ENCODE results near the gene IRF8.
"Not testable (repeated sequence)": the region's sequence is repeated elsewhere in the genome, so short reads cannot be mapped to it uniquely, and the experiment has no call there.

The IRF8 gene

DNA sequence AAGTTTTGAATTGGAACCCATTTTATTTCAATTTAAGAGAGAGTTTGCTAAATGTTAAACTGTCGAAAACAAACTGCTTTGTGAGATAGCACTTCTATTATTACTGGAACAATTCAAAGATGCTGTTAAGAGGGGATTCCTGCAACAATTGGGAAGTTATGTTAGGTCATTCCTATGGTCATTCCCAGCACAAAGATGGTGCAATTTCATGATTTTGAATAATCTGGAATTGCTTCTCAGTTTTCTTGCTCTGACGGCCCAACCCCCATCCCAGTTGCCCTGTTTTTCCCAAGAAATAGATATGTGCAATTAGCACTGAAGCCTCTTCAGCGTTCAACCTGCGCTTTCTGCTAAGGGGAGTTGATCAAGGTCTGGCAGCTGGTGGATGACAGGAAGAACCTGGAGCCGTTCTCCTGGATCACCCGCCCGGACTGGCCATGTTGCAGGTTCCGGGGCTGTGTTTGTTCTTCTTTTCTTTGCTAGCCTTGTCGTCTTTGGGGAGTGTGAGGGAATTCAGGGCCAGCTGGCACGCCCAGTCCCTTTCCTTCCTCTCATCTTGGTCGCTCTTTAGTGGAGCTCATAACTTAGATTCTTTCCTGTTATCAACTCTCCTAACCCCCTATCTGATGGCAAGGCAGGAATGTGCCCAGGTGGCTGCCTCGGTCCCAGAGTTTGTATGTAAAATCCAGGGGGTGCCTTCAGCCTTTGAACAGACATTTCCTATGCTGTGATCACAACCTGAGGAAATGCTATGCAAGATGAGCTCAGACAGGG, 29.0 kb upstream of the IRF8 start:
- no peak overlapping the region for H3K27ac ChIP-seq
- no peak for TF ChIP-seq ZFX (IDR thresholded peaks at IDR 0.05; ENCODE audit: borderline replicate concordance)
- TF ChIP-seq, protein P1, sequence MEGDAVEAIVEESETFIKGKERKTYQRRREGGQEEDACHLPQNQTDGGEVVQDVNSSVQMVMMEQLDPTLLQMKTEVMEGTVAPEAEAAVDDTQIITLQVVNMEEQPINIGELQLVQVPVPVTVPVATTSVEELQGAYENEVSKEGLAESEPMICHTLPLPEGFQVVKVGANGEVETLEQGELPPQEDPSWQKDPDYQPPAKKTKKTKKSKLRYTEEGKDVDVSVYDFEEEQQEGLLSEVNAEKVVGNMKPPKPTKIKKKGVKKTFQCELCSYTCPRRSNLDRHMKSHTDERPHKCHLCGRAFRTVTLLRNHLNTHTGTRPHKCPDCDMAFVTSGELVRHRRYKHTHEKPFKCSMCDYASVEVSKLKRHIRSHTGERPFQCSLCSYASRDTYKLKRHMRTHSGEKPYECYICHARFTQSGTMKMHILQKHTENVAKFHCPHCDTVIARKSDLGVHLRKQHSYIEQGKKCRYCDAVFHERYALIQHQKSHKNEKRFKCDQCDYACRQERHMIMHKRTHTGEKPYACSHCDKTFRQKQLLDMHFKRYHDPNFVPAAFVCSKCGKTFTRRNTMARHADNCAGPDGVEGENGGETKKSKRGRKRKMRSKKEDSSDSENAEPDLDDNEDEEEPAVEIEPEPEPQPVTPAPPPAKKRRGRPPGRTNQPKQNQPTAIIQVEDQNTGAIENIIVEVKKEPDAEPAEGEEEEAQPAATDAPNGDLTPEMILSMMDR (IDR thresholded peaks at IDR 0.05): no peak

DNA sequence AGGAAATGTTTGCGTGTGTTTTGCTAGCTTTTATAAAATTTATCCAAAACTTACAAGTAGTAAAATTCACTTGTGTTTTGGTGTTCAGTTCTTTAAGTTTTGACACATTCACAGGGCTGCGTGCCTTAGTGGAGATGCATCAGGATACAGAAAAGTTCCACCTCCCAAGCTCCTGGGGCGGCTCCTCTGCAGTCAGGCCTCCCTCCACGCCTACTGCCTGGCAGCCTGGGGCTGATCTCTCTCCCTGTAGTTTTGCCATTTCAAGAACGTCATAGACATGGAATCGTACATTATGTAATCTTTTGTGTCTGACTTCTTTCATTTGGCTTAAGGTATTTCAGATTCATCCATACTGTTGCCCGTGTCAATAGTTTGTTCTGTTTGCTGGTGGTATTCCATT, 27.2 kb upstream of the IRF8 start:
- no peak overlapping the region for H3K27ac ChIP-seq
- TF ChIP-seq, protein P1 (IDR thresholded peaks at IDR 0.05): no peak
- TF ChIP-seq ZFX (IDR thresholded peaks at IDR 0.05; ENCODE audit: borderline replicate concordance): no peak

DNA sequence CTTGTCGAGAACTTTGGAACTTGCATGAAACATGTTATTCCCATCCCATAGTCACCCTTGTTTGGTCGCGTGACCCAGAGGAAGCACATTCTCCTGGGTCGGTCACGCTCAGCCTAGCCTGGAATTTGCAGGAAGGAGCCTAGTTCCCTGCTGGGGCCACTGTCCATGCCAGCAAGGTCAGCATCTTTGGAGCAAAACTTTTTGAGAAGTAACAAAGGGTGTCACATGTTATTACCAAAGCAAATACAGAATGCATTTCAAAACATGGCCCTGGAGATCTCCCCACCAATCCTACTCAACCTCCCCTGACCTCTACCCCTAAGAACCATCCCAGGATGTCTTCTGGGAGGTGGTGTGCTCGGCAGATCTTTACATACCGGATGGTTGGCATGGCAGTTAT, 26.2 kb upstream of the IRF8 start:
- TF ChIP-seq, protein P1 (IDR thresholded peaks at IDR 0.05): no peak
- TF ChIP-seq ZFX (IDR thresholded peaks at IDR 0.05; ENCODE audit: borderline replicate concordance): no peak
- no peak overlapping the region for H3K27ac ChIP-seq

DNA sequence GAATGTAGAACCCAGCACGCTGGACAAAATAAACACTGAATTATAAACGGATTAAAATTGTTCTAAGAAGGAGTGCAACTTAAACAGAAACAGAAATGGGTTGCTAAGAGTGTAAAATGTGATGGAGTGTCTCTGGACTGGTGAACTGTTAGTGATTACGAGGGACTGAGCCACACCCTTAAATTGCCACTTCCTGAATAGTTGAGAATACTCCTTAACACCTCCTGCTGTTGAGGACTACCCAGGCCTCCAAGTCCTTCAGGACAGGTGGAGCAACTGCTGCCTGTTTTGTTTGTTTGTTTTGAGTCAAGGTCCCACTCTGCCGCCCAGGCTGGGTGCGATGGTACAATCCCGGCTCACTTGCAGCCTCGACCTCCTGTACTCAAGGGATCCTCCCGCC, 25.8 kb upstream of the IRF8 start:
- H3K27ac ChIP-seq: no peak overlapping the region
- TF ChIP-seq ZFX (IDR thresholded peaks at IDR 0.05; ENCODE audit: borderline replicate concordance): no peak
- TF ChIP-seq, protein P1 (IDR thresholded peaks at IDR 0.05): no peak

DNA sequence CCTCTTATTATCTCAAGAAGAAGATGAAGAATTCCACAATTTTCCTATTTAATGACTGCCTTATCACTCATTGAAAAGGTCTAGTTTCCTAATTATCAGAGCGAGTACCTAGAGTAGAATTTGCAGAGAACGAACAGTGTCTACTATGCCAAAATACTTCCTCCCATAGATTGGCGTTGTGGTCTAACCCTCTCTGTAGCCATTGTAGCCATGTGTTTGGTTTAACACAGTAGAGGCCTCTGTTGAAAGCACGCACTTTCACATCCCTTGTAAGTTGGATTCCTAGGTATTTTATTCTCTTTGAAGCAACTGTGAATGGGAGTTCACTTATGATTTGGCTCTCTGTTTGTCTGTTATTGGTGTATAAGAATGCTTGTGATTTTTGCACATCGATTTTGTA, 24.9 kb upstream of the IRF8 start:
- H3K27ac ChIP-seq: not testable (repeated sequence)

DNA sequence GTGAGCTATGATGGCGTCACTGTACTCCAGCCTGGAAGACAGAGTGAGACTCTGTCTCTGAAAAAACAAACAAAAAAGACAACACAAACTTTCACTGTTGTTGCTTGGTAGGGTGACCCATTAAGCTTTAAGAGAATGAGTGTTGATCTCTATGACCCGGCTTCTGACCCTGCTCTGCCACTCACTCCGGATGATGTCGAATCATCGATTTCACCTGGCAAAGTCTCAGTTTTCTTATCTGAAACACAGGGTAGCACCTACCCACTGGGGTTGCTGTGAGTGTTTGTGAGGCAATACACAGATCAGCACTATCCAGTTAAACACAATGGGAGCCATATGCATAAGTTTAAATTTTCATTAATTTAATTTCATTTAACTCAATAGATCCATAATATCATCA, 20.6 kb upstream of the IRF8 start:
- TF ChIP-seq ZFX (IDR thresholded peaks at IDR 0.05; ENCODE audit: borderline replicate concordance): no peak
- TF ChIP-seq, protein P1 (IDR thresholded peaks at IDR 0.05): no peak
- H3K27ac ChIP-seq: no peak overlapping the region

DNA sequence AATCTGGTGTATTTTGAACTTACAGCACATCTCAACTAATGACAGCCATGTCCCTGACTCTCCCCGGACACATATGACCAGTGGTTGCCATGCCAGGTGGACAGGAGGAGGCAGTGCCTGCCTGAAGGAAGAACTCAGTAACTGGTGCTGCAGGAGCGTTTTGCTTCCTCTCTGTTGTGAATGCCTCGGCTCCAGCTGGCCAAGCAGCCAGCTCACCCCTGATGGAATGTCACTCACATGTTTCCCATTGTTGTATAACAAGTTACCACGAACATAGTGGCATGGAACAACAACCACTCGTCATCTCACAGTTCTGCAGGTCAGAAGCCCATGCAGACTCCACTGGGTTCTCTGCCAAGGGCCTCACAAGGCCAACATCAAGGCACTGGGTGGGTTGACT, 20.1 kb upstream of the IRF8 start:
- TF ChIP-seq, protein P1 (IDR thresholded peaks at IDR 0.05): no peak
- no peak for TF ChIP-seq ZFX (IDR thresholded peaks at IDR 0.05; ENCODE audit: borderline replicate concordance)
- no peak overlapping the region for H3K27ac ChIP-seq

DNA sequence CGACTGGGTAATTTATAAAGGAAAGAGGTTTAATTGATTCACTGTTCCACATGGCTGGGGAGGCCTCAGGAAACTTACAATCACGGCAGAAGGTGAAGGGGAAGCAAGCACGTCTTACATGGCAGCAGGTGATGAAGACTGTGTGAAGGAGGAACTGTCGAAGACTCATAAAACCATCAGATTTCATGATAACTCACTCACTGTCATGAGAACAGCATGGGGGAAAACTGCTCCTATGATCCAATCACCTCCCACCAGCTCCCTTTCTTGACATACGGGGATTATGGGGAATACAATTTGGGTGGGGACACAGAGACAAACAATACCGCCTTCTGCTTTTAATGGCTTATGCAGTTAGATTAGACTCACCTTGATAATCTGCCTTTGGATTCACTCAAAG, 19.4 kb upstream of the IRF8 start:
- no peak for TF ChIP-seq ZFX (IDR thresholded peaks at IDR 0.05; ENCODE audit: borderline replicate concordance)
- TF ChIP-seq, protein P1 (IDR thresholded peaks at IDR 0.05): no peak
- H3K27ac ChIP-seq: no peak overlapping the region
